ENCODE data around the gene KBTBD7.
"Not testable (repeated sequence)": the region's sequence is repeated elsewhere in the genome, so short reads cannot be mapped to it uniquely, and the experiment has no call there.

The KBTBD7 gene

DNA sequence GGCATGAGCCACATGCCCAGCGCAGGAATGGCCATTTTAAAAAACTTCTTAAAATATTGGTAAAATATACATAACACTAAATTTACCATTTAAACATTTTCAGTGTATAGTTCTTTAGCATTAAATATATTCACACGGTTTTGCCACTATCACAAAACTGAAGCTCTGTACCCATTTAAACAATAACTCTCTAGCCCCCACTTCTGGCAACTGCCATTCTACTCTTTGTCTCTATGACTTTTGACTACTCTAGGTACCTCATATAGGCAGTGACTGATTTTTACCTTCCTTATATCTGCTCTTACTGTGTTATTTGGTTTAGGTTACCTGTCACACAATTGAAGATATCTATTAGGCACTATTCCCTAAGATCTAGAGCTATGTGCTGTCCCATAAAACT, 2.3 kb upstream of the KBTBD7 start:
- DNase-seq (ENCODE audit: low read depth in 3 of 3, low spot score in 1 of 3): no peak

GRCh38 chr13:41196011-41196410, 1.6 kb upstream of the KBTBD7 start:
- DNase-seq (ENCODE audit: low read depth in 3 of 3, low spot score in 1 of 3): no peak

DNA sequence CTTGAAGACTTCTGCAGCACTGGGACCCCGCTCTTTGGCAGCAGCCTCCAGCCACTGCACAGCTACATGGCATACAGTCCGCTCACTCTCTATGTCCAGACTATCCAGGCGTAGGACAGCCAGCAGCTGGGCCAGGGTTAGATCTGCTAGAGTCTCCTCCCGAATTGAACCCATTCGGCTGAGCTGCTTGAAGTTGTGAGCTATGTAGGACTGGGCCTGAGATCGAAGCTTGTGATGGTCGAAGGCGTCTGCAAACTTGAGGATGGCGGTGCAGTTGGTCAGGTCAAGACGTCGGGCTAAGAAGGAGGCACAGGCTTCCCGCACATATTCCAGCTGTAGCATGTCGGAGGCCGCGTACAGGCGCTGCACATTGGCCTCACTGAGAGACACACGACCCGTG, 900 bp downstream of the KBTBD7 start:
- no peak for DNase-seq (ENCODE audit: low read depth in 3 of 3, low spot score in 1 of 3)

- DNase-seq (ENCODE audit: low read depth in 3 of 3, low spot score in 1 of 3): no peak
Observed at GRCh38 chr13:41188584-41188983, 5.8 kb downstream of the KBTBD7 start.

DNA sequence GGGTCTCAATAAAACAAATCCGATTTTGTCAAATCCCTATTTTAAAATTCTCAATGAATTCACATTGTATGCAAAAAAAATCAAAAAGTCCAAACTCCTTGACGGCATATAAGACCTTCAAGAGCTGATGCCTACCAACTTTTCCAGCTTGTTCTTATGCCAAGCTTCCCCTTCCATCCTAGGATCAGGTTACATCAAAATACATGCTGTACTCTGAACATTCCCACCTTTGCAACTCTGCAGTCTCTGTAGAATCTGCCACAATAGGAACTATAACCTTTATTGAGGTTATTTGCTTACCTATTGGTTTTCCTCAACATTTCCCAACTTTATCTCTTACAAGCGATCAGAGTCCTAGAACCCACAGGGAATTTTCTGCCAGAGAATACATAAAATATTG, 7.9 kb downstream of the KBTBD7 start:
- DNase-seq (ENCODE audit: low read depth in 3 of 3, low spot score in 1 of 3): no peak

DNA sequence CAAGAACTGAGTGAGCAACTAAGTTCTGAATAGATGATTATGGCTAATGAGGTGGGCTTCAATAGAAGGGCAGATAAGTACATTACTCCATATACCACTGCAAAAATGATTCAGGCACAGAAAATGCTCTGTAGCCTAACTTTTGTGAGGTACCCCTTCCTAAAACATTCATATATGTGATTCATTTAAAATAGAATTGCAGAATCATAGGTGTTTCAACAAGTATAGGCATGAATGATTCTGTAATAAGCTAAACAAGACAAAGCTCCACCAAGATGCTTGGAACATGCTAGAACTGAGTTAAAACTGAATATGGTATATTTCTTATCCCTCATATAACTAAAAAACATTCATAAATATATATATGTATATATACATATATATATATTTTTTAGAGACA, 12.1 kb downstream of the KBTBD7 start:
- DNase-seq (ENCODE audit: low read depth in 3 of 3, low spot score in 1 of 3): no peak

DNA sequence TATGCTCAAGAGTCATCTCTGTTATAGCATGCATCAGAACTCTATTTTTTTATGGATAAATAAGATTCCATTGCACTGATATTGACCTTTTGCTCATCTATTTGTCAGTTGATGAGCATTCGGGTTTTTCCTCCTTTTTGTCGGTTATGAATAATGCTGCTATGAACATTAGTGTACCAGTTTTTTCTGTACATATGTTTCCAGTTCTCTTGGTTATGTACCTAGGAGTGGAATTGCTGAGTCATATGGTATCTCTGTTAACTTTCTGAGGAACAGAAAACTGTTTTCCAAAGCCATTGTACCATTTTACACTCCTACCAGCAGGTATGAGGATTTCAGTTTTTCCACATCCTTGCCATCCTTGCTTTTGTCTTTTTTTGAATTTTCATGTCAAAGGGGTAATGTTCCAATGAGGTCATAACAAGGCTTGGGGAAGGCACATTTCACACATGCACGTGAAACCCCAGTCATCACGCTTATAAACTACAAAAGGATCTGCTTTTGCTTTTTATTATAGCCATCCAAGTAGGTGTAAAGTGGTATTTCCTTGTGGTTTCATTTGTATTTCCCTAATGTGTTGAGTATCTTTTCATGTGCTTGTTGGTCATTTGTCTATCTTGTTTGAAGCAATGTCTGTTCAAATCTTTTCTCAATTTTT, 14.6 kb downstream of the KBTBD7 start:
- no peak for DNase-seq (ENCODE audit: low read depth in 3 of 3, low spot score in 1 of 3)

DNA sequence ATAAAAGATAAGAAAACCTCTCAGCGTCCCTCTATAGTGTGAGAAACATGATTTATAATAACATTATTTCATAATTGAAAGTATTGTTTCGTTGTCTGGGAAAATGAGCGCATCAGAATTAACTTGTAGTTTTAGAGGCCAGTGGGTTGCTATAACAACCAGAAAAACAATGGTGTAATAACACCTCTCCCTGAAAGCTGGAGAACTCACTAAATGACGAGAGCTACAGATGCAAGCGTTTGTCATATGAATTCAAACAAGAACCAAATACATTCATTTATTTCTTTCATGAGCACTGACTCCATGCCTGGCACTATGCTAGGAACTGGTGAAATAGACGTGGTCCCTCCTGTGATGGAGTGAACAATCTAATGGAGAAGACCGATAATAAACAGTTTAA, 16.3 kb downstream of the KBTBD7 start:
- DNase-seq (ENCODE audit: low read depth in 3 of 3, low spot score in 1 of 3): no peak

GRCh38 chr13:41177616-41178015, 16.8 kb downstream of the KBTBD7 start:
- DNase-seq (ENCODE audit: low read depth in 3 of 3, low spot score in 1 of 3): no peak

GRCh38 chr13:41175576-41175975, 18.8 kb downstream of the KBTBD7 start:
- DNase-seq (ENCODE audit: low read depth in 3 of 3, low spot score in 1 of 3): not testable (repeated sequence)

DNA sequence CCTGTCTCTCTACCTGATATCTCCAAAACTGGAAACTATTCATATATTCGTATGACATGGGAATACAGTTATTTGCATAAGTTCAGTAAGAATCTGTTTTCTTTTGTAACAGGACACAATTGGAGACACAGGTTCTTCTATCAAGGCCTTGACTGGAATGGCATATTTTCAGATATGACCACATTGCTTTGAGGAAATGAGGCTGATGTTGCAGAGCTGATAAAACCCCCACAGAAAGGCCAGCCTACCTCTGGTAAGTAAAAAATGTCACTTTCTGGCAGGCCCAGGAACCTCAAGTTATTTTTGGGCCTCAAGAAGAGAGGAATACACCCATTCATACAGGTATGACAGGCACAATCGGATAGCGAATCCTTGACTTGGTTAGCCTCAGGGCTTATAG, 32.2 kb downstream of the KBTBD7 start:
- no peak for DNase-seq (ENCODE audit: low read depth in 3 of 3, low spot score in 1 of 3)

- no peak for DNase-seq (ENCODE audit: low read depth in 3 of 3, low spot score in 1 of 3)
Observed at GRCh38 chr13:41159174-41159573, 35.2 kb downstream of the KBTBD7 start.

GRCh38 chr13:41157048-41157717, 37.2 kb downstream of the KBTBD7 start:
- DNase-seq (ENCODE audit: low read depth in 3 of 3, low spot score in 1 of 3): no peak

DNA sequence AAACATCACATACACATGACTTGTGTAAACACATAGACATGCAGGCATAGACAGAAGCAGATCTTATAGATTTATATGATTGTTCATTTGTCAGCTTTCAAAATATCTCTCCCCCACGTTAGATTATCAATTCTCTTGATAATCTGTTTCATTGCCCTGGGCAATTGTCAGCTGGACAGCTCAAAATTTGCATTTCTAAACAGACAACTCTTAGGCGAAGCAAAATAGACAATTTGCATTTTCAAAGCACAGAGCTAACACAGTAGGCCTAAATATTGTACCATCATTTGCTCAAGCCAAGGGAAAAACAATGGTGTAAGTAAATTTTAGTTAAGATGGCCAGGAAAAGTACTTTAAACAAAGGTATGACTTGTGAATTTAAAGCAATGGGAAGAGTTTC, 37.7 kb downstream of the KBTBD7 start:
- DNase-seq (ENCODE audit: low read depth in 3 of 3, low spot score in 1 of 3): no peak

GRCh38 chr13:41154042-41154441, 40.3 kb downstream of the KBTBD7 start:
- DNase-seq (ENCODE audit: low read depth in 3 of 3, low spot score in 1 of 3): no peak

GRCh38 chr13:41152005-41152404, 42.4 kb downstream of the KBTBD7 start:
- DNase-seq (ENCODE audit: low read depth in 3 of 3, low spot score in 1 of 3): no peak

GRCh38 chr13:41150058-41150457, 44.3 kb downstream of the KBTBD7 start:
- DNase-seq (ENCODE audit: low read depth in 3 of 3, low spot score in 1 of 3): no peak

- DNase-seq (ENCODE audit: low read depth in 3 of 3, low spot score in 1 of 3): no peak
Observed at GRCh38 chr13:41148419-41149283, 45.7 kb downstream of the KBTBD7 start.

DNA sequence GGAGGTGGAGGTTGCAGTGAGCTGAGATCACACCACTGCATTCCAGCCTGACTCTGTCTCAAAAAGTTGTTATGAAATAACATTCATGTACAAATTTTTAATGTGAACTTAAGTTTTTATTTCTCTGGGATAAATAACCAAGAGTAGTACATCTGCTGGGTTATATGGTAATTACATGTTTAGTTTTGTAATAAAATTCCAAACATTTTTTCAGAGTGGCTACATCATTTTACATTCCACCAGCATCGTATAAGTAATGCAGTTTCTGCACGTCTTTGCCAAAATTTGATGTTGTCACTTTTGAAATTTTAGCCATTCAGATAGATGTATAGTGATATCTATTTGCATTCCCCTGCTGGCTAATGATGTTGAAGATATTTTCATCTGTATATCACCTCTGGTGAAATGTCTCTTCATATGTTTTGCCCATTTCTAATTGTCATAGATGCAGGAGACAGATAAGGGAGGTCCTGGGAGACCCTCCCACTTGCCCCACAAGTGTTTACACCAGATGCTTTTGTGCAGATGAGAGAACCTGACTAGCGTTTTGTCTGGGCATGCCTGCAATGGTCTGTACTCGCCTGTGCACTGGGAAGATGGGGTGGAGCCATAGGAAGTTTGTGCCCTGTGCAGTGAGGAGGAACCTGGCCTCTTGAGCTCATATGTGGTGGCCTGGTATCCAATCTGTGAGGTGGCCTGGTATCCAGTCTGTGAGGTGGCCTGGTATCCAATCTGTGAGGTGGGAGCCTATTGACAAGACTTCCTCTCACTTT, 49.0 kb downstream of the KBTBD7 start:
- no peak for DNase-seq (ENCODE audit: low read depth in 3 of 3, low spot score in 1 of 3)

DNA sequence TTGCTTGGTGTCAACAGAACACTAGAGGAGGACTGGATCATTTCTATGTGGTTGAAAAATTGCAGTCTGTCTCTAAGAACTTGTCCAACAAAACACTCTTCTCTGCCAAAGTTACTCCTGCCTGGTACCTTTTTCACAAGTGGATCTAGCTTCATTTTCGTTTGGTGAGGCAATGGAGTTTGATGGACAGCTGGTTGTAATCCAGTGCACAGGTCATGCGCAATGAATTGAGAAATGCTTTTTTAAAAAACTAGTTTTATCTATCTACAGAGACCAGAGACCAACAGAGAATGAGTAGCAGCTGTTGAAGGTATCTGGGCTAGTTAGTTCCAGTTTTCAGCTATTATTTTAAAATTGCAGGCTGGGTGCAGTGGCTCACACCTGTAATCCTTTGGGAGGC, 49.8 kb downstream of the KBTBD7 start:
- no peak for DNase-seq (ENCODE audit: low read depth in 3 of 3, low spot score in 1 of 3)

Data from stimulated activated CD4-positive, alpha-beta T cell treated with anti-CD3 and anti-CD28 coated beads, TNF-alpha, amount 100 ng/mL, for 1 hour (primary cell).